Non-pigmented ciliary epithelial cell (primary cell): Measurements from ENCODE around the gene SPRR2E.
"Not testable (repeated sequence)": the region's sequence is repeated elsewhere in the genome, so short reads cannot be mapped to it uniquely, and the experiment has no call there.

ENCODE experiments used
- DNase-seq: peaks from one replicate; pipeline ENCODE4 v3.0.0-alpha.2; 2010; ENCODE audit warnings: low read depth

SPRR2E gene

GRCh38 chr1:153058826-153059784 lies 35.2 kb downstream of the SPRR2E start:
- peak; percentile 1 for DNase-seq

GRCh38 chr1:153058154-153058553 lies 36.2 kb downstream of the SPRR2E start:
- no peak for DNase-seq

DNA sequence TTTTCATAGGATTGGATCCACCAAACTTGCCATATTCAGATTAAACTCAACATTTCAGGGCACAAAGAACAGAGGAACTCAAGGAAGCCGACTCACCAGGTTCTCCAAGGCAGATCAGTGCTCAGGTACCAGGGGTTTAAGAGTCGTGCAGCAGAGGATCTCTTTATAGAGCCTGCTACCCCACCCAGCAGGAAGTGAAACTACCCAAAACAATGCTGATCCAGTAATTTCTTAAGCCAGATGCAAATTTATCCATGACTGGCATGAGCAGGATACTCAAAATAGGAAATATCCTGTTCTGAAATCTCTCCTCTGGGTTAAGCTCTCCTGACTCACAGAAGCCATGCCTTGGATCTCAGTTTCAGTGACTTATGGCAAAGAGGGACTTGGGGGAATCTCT lies 37.0 kb downstream of the SPRR2E start, which contains the start of gene SPRR2A:
SPRR2A (minus strand) TSS at position 138 of the 400 bp plus-strand sequence. CDS start 777 bp downstream, outside the sequence.
- no peak for DNase-seq

DNA sequence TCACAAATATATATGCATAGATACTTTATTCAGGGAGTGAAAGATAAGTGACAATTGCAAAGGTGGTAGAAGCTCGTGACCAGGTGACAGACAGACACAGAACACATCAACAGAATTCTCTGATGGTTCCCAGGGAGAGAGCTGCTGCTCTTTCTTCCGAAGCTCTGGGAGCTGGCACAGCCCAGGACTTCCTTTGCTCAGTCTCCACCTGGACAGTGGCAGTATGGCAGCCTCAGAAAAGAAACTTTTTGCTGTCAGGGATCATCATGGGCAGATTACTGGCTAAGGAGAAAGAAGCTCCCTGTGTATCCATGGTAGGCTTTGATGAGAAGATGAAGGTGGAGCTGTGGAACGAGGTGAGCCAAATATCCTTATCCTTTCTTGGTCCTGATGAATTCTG lies 38.2 kb downstream of the SPRR2E start:
- DNase-seq: not testable (repeated sequence)

- DNase-seq: no peak
These were observed 45.1 kb downstream of the SPRR2E start for GRCh38 chr1:153049211-153049610.
